ENCODE data around the gene PINK1. TPM values are rescaled to one million over a fixed set of nuclear protein-coding genes. Genes with fewer than 3 reads are reported as not detected.
"Not testable (repeated sequence)": the region's sequence is repeated elsewhere in the genome, so short reads cannot be mapped to it uniquely, and the experiment has no call there.

PINK1 gene
- total and polyA plus RNA-seq, 2 of the 13 experiments (the other 11 are each of a cell fraction or from before 2014, with no cell fraction given), result 15.3 to 16.1 TPM

GRCh38 chr1:20606801-20607570 is 26.3 kb upstream of the PINK1 start:
- H3K4me3 ChIP-seq (replicated peaks in 1 of 3; ENCODE audit: insufficient read depth in 1 of 3, low read depth in 2 of 3, low read length in 3 of 3); H3K4me2 ChIP-seq (ENCODE audit: low read depth, low read length); H3K9me3 ChIP-seq (ENCODE audit: low read length); H3K9ac ChIP-seq (ENCODE audit: insufficient read depth, low read depth, low read length); CTCF ChIA-PET (ENCODE audit: low intra/inter-chr PET ratio, low total read pairs); FAIRE-seq; H3K79me2 ChIP-seq (ENCODE audit: insufficient read depth, low read length); in situ Hi-C loops (cut with HindIII; ENCODE audit: extremely low pct_ligation_motif_present, low pct_unique_long_range_greater_than_20kb); H3K27me3 ChIP-seq (ENCODE audit: control insufficient read depth in 1 of 2, insufficient read depth in 2 of 2, low read length in 2 of 2); POLR2A ChIA-PET; intact Hi-C loops (cut with micrococcal nuclease; ENCODE audit: unreplicated experiment); H3K27ac ChIP-seq (ENCODE audit: extremely low read length, insufficient read depth, low read length); H3K36me3 ChIP-seq (replicated peaks in 1 of 2; ENCODE audit: control insufficient read depth in 1 of 2, insufficient read depth in 2 of 2, low read length in 2 of 2); H4K20me1 ChIP-seq (ENCODE audit: insufficient read depth, low read length); BruUV-seq (replicated peaks); H2AFZ ChIP-seq (ENCODE audit: low read length): not testable (repeated sequence)
- TF ChIP-seq TEAD3 (CRISPR knock-in tag; optimal IDR thresholded peaks at IDR 0.05; ENCODE audit: borderline replicate concordance), result peak; percentile 17
- peak; percentile 48 for TF ChIP-seq HNF4A (CRISPR knock-in tag; IDR thresholded peaks at IDR 0.05)
- 0 out of 2 replicates have a peak, but pooled peaks have one; percentile 17 for TF ChIP-seq ZNF644 (CRISPR knock-in tag; IDR thresholded peaks at IDR 0.05; ENCODE audit: low read depth)
- TF ChIP-seq CEBPB (IDR thresholded peaks at IDR 0.05; ENCODE audit: borderline replicate concordance, low read depth, low read length), result peak; percentile 14; the same call in 1 of the 2 replicates
- ATAC-seq (peak; percentile 57), DNase-seq (ENCODE audit: low spot score) (peak; percentile 46)
- H3K4me1 ChIP-seq (ENCODE audit: insufficient read depth, low read length), result peaks cover 32% of the 10 kb centered on the region
- 81% methylated on average over 7 of the region's 7 CpGs for whole genome bisulfite sequencing (ENCODE audit: low lambda C conversion rate)

GRCh38 chr1:20609541-20609940 is 23.7 kb upstream of the PINK1 start:
- WGBS (ENCODE audit: low lambda C conversion rate), result 89% methylated on average over 6 of the region's 6 CpGs
- POLR2A ChIA-PET, result interaction anchor here (1.2 kb wide), 1 partner anchor 24 kb away, joined by 3 read pairs; no protein-coding TSS in a partner anchor
- no TSS peak for BruUV-seq (replicated peaks)
- TF ChIP-seq ZNF256 (CRISPR knock-in tag; conservative IDR thresholded peaks at IDR 0.05), result no peak
- TF ChIP-seq KDM4B (CRISPR knock-in tag; IDR thresholded peaks at IDR 0.05), result no peak
- no peak for TF ChIP-seq FOXA1 (IDR thresholded peaks at IDR 0.05)
- no peak for TF ChIP-seq FOXA1 (CRISPR knock-in tag; IDR thresholded peaks at IDR 0.05)
- no peak for TF ChIP-seq IRF9 (CRISPR knock-in tag; IDR thresholded peaks at IDR 0.05; ENCODE audit: borderline replicate concordance)
- TF ChIP-seq JDP2 (CRISPR knock-in tag; IDR thresholded peaks at IDR 0.05; ENCODE audit: borderline replicate concordance), result no peak
- TF ChIP-seq ZNF597 (CRISPR knock-in tag; IDR thresholded peaks at IDR 0.05), result no peak
- no peak for TF ChIP-seq ZNF335 (CRISPR knock-in tag; IDR thresholded peaks at IDR 0.05)
- TF ChIP-seq MBD4 (IDR thresholded peaks at IDR 0.05; ENCODE audit: borderline replicate concordance, low read length), result no peak
- TF ChIP-seq ZNF367 (CRISPR knock-in tag; IDR thresholded peaks at IDR 0.05; ENCODE audit: borderline replicate concordance), result no peak
- TF ChIP-seq SALL1 (CRISPR knock-in tag; IDR thresholded peaks at IDR 0.05), result no peak
- TF ChIP-seq ZNF260 (CRISPR knock-in tag; IDR thresholded peaks at IDR 0.05; ENCODE audit: borderline replicate concordance, low read depth), result no peak

More at GRCh38 chr1:20609541-20609940, 23.7 kb upstream of the PINK1 start:
- in situ Hi-C loops (cut with HindIII; ENCODE audit: extremely low pct_ligation_motif_present, low pct_unique_long_range_greater_than_20kb) (no loop called here), intact Hi-C loops (cut with micrococcal nuclease; ENCODE audit: unreplicated experiment) (no loop called here)
- no peak for ATAC-seq
- H3K4me2 ChIP-seq (ENCODE audit: low read depth, low read length), result no peak overlapping the region
- H2AFZ ChIP-seq (ENCODE audit: low read length), result no peak overlapping the region
- no peak overlapping the region for H3K9ac ChIP-seq (ENCODE audit: insufficient read depth, low read depth, low read length)
- no peak overlapping the region for H3K4me3 ChIP-seq (replicated peaks in 1 of 3; ENCODE audit: insufficient read depth in 1 of 3, low read depth in 2 of 3, low read length in 3 of 3)
- FAIRE-seq, result no peak
- peaks cover 39% of the 10 kb centered on the region for H3K4me1 ChIP-seq (ENCODE audit: insufficient read depth, low read length)
- no peaks in the 10 kb centered on the region for H3K79me2 ChIP-seq (ENCODE audit: insufficient read depth, low read length)
- H3K9me3 ChIP-seq (ENCODE audit: low read length), result no peaks in the 10 kb centered on the region
- no peak overlapping the region for H3K27ac ChIP-seq (ENCODE audit: extremely low read length, insufficient read depth, low read length)
- no peaks in the 10 kb centered on the region for H3K36me3 ChIP-seq (replicated peaks in 1 of 2; ENCODE audit: control insufficient read depth in 1 of 2, insufficient read depth in 2 of 2, low read length in 2 of 2)
- H3K27me3 ChIP-seq (ENCODE audit: control insufficient read depth in 1 of 2, insufficient read depth in 2 of 2, low read length in 2 of 2), result no peaks in the 10 kb centered on the region
- DNase-seq (ENCODE audit: low spot score), result no peak
- CTCF ChIA-PET (ENCODE audit: low intra/inter-chr PET ratio, low total read pairs), result no interaction called here
- H4K20me1 ChIP-seq (ENCODE audit: insufficient read depth, low read length), result no peaks in the 10 kb centered on the region

All from HepG2 (cell line).